OCI-LY1 (cell line): ENCODE measurements around the gene HAL.
A peak's percentile ranks its signal among the peaks of the same experiment; 100 is the strongest.

Experiments
- H2AFZ ChIP-seq: fragments of 200-600 bp; sonication (generic), shearing (Covaris generic); 2 replicates; pipeline ENCODE4 v1.6.0; 2014; ENCODE audit warnings: antibody characterized with exemption, mild to moderate bottlenecking, low read length
- H3F3A ChIP-seq: fragments of 200-600 bp; sonication (generic), shearing (Covaris generic); 2 replicates; pipeline ENCODE4 v1.6.0; 2014; ENCODE audit warnings: mild to moderate bottlenecking, antibody characterized with exemption, low read length, moderate library complexity; ENCODE audit not compliant: insufficient read depth
- H3K27ac ChIP-seq: fragments of 200-600 bp; sonication (generic); 2 replicates; pipeline ENCODE4 v1.5.1; 2014; ENCODE audit warnings: low read length, mixed run types, mild to moderate bottlenecking, low read depth; ENCODE audit not compliant: poor library complexity, severe bottlenecking
- H3K27me3 ChIP-seq: fragments of 200-600 bp; sonication (generic); 2 replicates; pipeline ENCODE4 v1.6.0; 2014; ENCODE audit warnings: antibody characterized with exemption, mild to moderate bottlenecking, low read length, moderate library complexity; ENCODE audit not compliant: insufficient read depth
- H3K36me3 ChIP-seq: fragments of 200-600 bp; sonication (generic); 2 replicates; pipeline ENCODE4 v1.6.1; 2014; ENCODE audit warnings: mild to moderate bottlenecking, antibody characterized with exemption, low read length, moderate library complexity, mixed read lengths; ENCODE audit not compliant: insufficient read depth
- H3K4me1 ChIP-seq: fragments of 200-600 bp; sonication (generic); 2 replicates; pipeline ENCODE4 v1.5.1; 2014; ENCODE audit warnings: mild to moderate bottlenecking, low read length, moderate library complexity; ENCODE audit not compliant: insufficient read depth, severe bottlenecking
- H3K4me2 ChIP-seq: fragments of 200-600 bp; sonication (generic), shearing (Covaris generic); 2 replicates; pipeline ENCODE4 v1.6.1; 2014; ENCODE audit warnings: low read length
- H3K4me3 ChIP-seq: fragments of 200-600 bp; sonication (generic); 2 replicates; pipeline ENCODE4 v1.5.1; 2014; ENCODE audit warnings: low read length, low read depth, mild to moderate bottlenecking, mixed read lengths; ENCODE audit not compliant: poor library complexity, severe bottlenecking
- H3K79me2 ChIP-seq: fragments of 200-600 bp; shearing (Covaris generic); 2 replicates; pipeline ENCODE4 v1.6.1; 2016; ENCODE audit warnings: mixed run types, low read length, mixed read lengths; ENCODE audit not compliant: insufficient read depth
- H3K9ac ChIP-seq: fragments of 200-600 bp; sonication (generic), shearing (Covaris generic); 2 replicates; pipeline ENCODE4 v1.6.1; 2014; ENCODE audit warnings: mild to moderate bottlenecking, low read length, mixed read lengths
- H3K9me2 ChIP-seq: fragments of 200-600 bp; sonication (generic), shearing (Covaris generic); 2 replicates; pipeline ENCODE4 v1.6.1; 2014; ENCODE audit warnings: low read depth, mild to moderate bottlenecking, low read length, mixed read lengths
- H3K9me3 ChIP-seq: fragments of 200-600 bp; shearing (Covaris generic); 2 replicates; pipeline ENCODE4 v1.6.1; 2014; ENCODE audit warnings: low read length, mixed read lengths
- H4K20me1 ChIP-seq: fragments of 200-600 bp; sonication (generic), shearing (Covaris generic); 2 replicates; pipeline ENCODE4 v1.6.0; 2016; ENCODE audit warnings: mild to moderate bottlenecking, low read length; ENCODE audit not compliant: insufficient read depth
- CTCF ChIP-seq: fragments of 200-600 bp; sonication (generic), shearing (Covaris generic); IDR thresholded peaks from 2 replicates; pipeline ENCODE4 v1.5.1; 2017; ENCODE audit warnings: mild to moderate bottlenecking, antibody characterized with exemption, low read length, moderate library complexity, mixed read lengths
- EZH2 ChIP-seq: fragments of 200-600 bp; sonication (generic), shearing (Covaris generic); IDR thresholded peaks from 2 replicates; pipeline ENCODE4 v1.8.0; 2017; ENCODE audit warnings: borderline replicate concordance, mixed run types, mild to moderate bottlenecking, antibody characterized with exemption, low read length, moderate library complexity, mixed read lengths

HAL gene, protein sequence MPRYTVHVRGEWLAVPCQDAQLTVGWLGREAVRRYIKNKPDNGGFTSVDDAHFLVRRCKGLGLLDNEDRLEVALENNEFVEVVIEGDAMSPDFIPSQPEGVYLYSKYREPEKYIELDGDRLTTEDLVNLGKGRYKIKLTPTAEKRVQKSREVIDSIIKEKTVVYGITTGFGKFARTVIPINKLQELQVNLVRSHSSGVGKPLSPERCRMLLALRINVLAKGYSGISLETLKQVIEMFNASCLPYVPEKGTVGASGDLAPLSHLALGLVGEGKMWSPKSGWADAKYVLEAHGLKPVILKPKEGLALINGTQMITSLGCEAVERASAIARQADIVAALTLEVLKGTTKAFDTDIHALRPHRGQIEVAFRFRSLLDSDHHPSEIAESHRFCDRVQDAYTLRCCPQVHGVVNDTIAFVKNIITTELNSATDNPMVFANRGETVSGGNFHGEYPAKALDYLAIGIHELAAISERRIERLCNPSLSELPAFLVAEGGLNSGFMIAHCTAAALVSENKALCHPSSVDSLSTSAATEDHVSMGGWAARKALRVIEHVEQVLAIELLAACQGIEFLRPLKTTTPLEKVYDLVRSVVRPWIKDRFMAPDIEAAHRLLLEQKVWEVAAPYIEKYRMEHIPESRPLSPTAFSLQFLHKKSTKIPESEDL

DNA sequence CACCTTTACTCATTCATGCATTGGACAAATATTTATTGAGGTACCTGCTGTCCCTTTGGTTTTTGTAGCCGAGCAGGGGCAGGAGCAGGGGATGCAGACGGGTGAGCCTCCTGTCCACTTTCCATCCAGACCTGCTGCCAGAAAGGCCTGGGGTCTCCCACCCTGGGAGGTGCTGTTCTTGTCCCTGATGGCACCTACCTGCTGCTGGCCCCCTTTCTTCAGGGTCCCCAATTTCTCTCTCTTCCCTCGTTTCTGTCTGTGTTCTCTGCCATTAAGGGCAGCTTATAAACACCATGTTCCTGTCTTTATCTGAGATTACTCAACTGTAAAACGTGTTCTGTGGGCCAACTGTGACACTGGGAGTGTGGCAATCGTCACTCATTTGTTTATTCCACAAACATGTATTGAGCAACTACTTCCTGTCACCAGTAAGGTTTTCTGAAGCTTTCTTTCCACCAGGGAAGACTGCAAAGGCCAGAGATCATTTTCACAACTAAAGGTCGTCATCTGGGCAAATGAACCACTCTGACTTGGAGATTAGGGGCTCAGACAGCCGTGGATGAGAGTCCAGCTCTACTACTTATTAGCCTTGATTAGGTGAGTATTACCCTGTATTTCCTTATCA is at the start of gene HAL:
HAL (minus strand) TSS at position 311 of the 625 bp plus-strand sequence. CDS start 434 bp downstream, outside the sequence.
- H3F3A ChIP-seq, result no peaks in the 10 kb centered on the region
- no peak within 1 kb of the TSS for H3K4me2 ChIP-seq
- no peak within 1 kb of the TSS for H3K9ac ChIP-seq
- H3K4me1 ChIP-seq, result no peaks in the 10 kb centered on the region
- H3K9me2 ChIP-seq, result no peaks in the 10 kb centered on the region
- TF ChIP-seq CTCF (no peak), EZH2 (no peak)
- H3K27ac ChIP-seq, result no peak within 1 kb of the TSS
- no peaks in the 10 kb centered on the region for H3K9me3 ChIP-seq
- H3K79me2 ChIP-seq, result no peaks in the 10 kb centered on the region
- H3K27me3 ChIP-seq, result no peaks in the 10 kb centered on the region
- H2AFZ ChIP-seq, result no peak within 1 kb of the TSS
- H3K36me3 ChIP-seq, result peaks cover 4% of the 10 kb centered on the region; the same call in 1 of the 2 replicates
- no peaks in the 10 kb centered on the region for H4K20me1 ChIP-seq
- no peak within 1 kb of the TSS for H3K4me3 ChIP-seq

GRCh38 chr12:96045566-96045965 is 49.4 kb upstream of the HAL start:
- Histone ChIP-seq H3K4me3 (no peak overlapping the region), H3K9me3 (no peaks in the 10 kb centered on the region), H3K9ac (no peak overlapping the region), H2AFZ (no peak overlapping the region), H3K4me1 (peaks cover 51% of the 10 kb centered on the region), H4K20me1 (no peaks in the 10 kb centered on the region), H3F3A (no peaks in the 10 kb centered on the region), H3K79me2 (no peaks in the 10 kb centered on the region), H3K36me3 (no peaks in the 10 kb centered on the region), H3K4me2 (no peak overlapping the region; the same call in 1 of the 2 replicates), H3K27ac (peak overlapping the region; percentile 96), H3K27me3 (no peaks in the 10 kb centered on the region), H3K9me2 (no peaks in the 10 kb centered on the region)
- TF ChIP-seq EZH2, result no peak
- TF ChIP-seq CTCF, result no peak

- Histone ChIP-seq H2AFZ (no peak overlapping the region), H4K20me1 (no peaks in the 10 kb centered on the region), H3K27me3 (no peaks in the 10 kb centered on the region), H3K9me2 (no peaks in the 10 kb centered on the region), H3K4me2 (0 out of 2 replicates have a peak overlapping the region, but pooled peaks have one; percentile 20), H3K79me2 (no peaks in the 10 kb centered on the region), H3K4me1 (peaks cover 51% of the 10 kb centered on the region), H3K4me3 (no peak overlapping the region), H3K9ac (no peak overlapping the region; the same call in 1 of the 2 replicates), H3K27ac (peak overlapping the region; percentile 96), H3K9me3 (no peaks in the 10 kb centered on the region), H3K36me3 (no peaks in the 10 kb centered on the region), H3F3A (no peaks in the 10 kb centered on the region)
- TF ChIP-seq CTCF, result no peak
- no peak for TF ChIP-seq EZH2
These were observed 48.8 kb upstream of the HAL start for GRCh38 chr12:96044943-96045290.
